ENCODE measurements around the gene GTF3C1.

GRCh38 chr16:27531186-27531585 is 18.5 kb downstream of the GTF3C1 start:
- TF ChIP-seq CTCF (IDR thresholded peaks at IDR 0.05; ENCODE audit: low read depth, low read length) (no peak), EZH2phosphoT487 (IDR thresholded peaks at IDR 0.05; ENCODE audit: low read depth) (no peak)

All from OCI-LY3 (cell line).